GM20000 (cell line): Measurements from ENCODE around the gene SLC25A10.

Experiments
- DNase-seq: peaks from one replicate; pipeline ENCODE4 v3.0.0; 2012; ENCODE audit warnings: low spot score
- TF ChIP-seq, protein P1 (sequence below): IDR thresholded peaks from 2 replicates; pipeline ENCODE4 v1.5.1; 2012; ENCODE audit warnings: mild to moderate bottlenecking, control low read depth; ENCODE audit errors: extremely low read depth, missing control alignments

Gene SLC25A10

DNA sequence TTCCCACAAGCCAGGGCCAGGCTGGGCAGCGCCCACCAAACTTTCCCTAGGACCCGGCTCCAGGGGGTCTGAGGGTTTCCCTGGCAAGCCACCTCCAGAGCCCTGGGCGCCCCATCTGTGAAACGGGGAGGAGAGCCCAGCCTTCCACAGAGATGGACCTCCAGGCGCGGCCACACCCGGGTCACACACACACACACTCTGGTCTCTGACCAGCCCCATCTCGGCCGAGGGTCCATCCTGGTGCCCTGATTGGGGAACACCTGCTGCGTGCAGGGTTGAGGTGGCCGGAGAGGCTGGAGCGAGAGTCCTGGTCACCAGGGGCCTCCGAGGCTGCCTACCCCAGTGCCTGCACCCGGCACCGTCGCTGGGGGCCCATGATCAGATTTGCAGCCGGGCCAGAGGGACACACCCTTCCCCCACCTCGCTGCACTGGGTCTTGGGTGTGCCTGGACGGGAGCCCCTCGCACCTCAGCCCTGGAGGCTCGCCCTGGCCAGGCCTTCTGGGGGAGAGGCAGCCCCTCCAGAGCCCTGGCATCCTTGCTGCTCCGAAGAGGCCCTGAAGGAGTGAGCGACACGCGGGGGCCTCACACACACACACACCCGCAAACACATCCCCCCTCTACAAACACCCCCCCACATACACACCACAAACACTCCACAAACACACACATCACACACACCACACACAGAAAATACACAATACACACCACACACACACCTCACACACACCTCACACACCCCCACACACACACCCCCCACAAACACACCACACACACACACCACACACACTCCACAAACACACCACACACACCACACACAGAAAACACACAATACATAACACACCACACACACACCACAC lies 29.7 kb downstream of the SLC25A10 start:
- no peak for DNase-seq

More for the DNA sequence above, 29.7 kb downstream of the SLC25A10 start:
- TF ChIP-seq, protein P1, sequence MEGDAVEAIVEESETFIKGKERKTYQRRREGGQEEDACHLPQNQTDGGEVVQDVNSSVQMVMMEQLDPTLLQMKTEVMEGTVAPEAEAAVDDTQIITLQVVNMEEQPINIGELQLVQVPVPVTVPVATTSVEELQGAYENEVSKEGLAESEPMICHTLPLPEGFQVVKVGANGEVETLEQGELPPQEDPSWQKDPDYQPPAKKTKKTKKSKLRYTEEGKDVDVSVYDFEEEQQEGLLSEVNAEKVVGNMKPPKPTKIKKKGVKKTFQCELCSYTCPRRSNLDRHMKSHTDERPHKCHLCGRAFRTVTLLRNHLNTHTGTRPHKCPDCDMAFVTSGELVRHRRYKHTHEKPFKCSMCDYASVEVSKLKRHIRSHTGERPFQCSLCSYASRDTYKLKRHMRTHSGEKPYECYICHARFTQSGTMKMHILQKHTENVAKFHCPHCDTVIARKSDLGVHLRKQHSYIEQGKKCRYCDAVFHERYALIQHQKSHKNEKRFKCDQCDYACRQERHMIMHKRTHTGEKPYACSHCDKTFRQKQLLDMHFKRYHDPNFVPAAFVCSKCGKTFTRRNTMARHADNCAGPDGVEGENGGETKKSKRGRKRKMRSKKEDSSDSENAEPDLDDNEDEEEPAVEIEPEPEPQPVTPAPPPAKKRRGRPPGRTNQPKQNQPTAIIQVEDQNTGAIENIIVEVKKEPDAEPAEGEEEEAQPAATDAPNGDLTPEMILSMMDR, result no peak
